Measurements from ENCODE around the gene BIN1.

DNA sequence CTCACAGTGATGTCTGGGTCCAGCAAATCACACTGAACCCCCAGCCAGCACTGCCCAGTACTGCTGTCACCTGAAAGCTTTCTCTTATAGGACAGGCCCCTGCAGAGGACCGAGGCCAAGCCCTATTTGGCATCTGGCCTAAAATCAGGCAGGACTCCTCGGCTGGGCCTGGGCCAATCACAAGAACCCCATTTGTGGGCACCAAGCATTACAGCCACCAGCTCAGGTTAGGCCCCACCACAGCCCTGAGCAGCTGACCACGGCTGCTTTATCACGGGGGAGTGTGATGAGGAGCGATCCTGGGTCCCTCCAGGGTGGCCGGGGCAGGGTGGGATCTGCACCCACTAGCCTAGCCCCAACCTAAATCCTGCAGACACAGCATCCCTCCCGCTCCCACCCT, 8.2 kb downstream of the BIN1 start:
- TF ChIP-seq POLR2A (IDR thresholded peaks at IDR 0.05) = no peak
- TF ChIP-seq, protein P1, sequence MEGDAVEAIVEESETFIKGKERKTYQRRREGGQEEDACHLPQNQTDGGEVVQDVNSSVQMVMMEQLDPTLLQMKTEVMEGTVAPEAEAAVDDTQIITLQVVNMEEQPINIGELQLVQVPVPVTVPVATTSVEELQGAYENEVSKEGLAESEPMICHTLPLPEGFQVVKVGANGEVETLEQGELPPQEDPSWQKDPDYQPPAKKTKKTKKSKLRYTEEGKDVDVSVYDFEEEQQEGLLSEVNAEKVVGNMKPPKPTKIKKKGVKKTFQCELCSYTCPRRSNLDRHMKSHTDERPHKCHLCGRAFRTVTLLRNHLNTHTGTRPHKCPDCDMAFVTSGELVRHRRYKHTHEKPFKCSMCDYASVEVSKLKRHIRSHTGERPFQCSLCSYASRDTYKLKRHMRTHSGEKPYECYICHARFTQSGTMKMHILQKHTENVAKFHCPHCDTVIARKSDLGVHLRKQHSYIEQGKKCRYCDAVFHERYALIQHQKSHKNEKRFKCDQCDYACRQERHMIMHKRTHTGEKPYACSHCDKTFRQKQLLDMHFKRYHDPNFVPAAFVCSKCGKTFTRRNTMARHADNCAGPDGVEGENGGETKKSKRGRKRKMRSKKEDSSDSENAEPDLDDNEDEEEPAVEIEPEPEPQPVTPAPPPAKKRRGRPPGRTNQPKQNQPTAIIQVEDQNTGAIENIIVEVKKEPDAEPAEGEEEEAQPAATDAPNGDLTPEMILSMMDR (IDR thresholded peaks at IDR 0.05) = no peak
